A673 (cell line): ENCODE measurements around the gene GPR82. TPM values are rescaled to one million over a fixed set of nuclear protein-coding genes. Genes with fewer than 3 reads are reported as not detected.

Experiments used
- BruUV-seq: library from RNA; stranded (reverse); fragments of 400-500 nt; replicated peaks from 2 replicates; lab custom pipeline; 2021; lab: Mats Ljungman, UMichigan
- CTCF ChIA-PET: fragments of 300-600 bp; sonication (Branson Sonifier 250); formaldehyde crosslinking; loops from one replicate; lab custom pipeline; 2022; ENCODE audit warnings: antibody characterized with exemption; lab: Charles Lee
- POLR2A ChIA-PET: fragments of 300-600 bp; sonication (Branson Sonifier 250); formaldehyde crosslinking; loops from one replicate; lab custom pipeline; 2022; ENCODE audit warnings: antibody characterized with exemption; ENCODE audit not compliant: low non-redundant PET; lab: Charles Lee
- DNase-seq: peaks from one replicate; pipeline ENCODE4 v3.0.0-alpha.2; 2015; ENCODE audit warnings: low spot score
- H3K27ac ChIP-seq: fragments of 200-600 bp; sonication (generic); 2 replicates; pipeline ENCODE4 v1.5.1; 2016; ENCODE audit warnings: mixed run types, low read depth, mild to moderate bottlenecking, mixed read lengths, antibody characterized with exemption, low read length; ENCODE audit not compliant: poor library complexity, severe bottlenecking
- H3K27me3 ChIP-seq: fragments of 200-600 bp; sonication (generic); replicated peaks from 2 replicates; pipeline ENCODE4 v1.6.1; 2017; ENCODE audit warnings: mixed run types, low read depth, mild to moderate bottlenecking, mixed read lengths, antibody characterized with exemption, low read length; ENCODE audit not compliant: insufficient read depth, poor library complexity
- H3K36me3 ChIP-seq: fragments of 200-600 bp; sonication (generic); 2 replicates; pipeline ENCODE4 v1.6.1; 2016; ENCODE audit warnings: mixed run types, mild to moderate bottlenecking, mixed read lengths, antibody characterized with exemption, low read length; ENCODE audit not compliant: insufficient read depth, poor library complexity, severe bottlenecking
- H3K4me1 ChIP-seq: fragments of 200-600 bp; sonication (generic); 2 replicates; pipeline ENCODE4 v1.6.1; 2017; ENCODE audit warnings: mixed run types, mild to moderate bottlenecking, mixed read lengths, antibody characterized with exemption, low read length; ENCODE audit not compliant: insufficient read depth, poor library complexity, severe bottlenecking
- H3K4me3 ChIP-seq: fragments of 200-600 bp; sonication (generic); 2 replicates; pipeline ENCODE4 v1.5.1; 2016; ENCODE audit warnings: low read depth, mixed run types, mild to moderate bottlenecking, mixed read lengths, low read length; ENCODE audit not compliant: poor library complexity, severe bottlenecking
- H3K9me3 ChIP-seq: fragments of 200-600 bp; sonication (generic); 2 replicates; pipeline ENCODE4 v1.6.1; 2016; ENCODE audit warnings: mixed run types, low read depth, mild to moderate bottlenecking, mixed read lengths, antibody characterized with exemption, low read length; ENCODE audit not compliant: poor library complexity, severe bottlenecking
- EZH2 ChIP-seq: fragments of 200-600 bp; sonication (generic); IDR thresholded peaks from 2 replicates; pipeline ENCODE4 v1.6.1; 2017; ENCODE audit warnings: borderline replicate concordance, low read depth, mild to moderate bottlenecking, mixed read lengths, antibody characterized with exemption, low read length; ENCODE audit not compliant: poor library complexity, severe bottlenecking
- intact Hi-C: fragments of 100-400 bp; cut with micrococcal nuclease; formaldehyde crosslinking; loops from one replicate; pipeline ENCODE4 v1.10.0; 2022; ENCODE audit not compliant: unreplicated experiment
- total RNA-seq: library from RNA; stranded (reverse); gene quantifications from 2 replicates; pipeline ENCODE4 v1.2.3, GENCODE V29; 2021
- TF ChIP-seq, protein P1 (sequence below): fragments of 300-800, 200-600 bp; sonication (generic); conservative IDR thresholded peaks from 2 replicates; pipeline ENCODE4 v1.5.1; 2017; ENCODE audit warnings: low read depth, mild to moderate bottlenecking, antibody characterized with exemption, low read length, moderate library complexity, mixed read lengths

The GPR82 gene
- total RNA-seq, 1 experiment from 2014 or later, result not detected

DNA sequence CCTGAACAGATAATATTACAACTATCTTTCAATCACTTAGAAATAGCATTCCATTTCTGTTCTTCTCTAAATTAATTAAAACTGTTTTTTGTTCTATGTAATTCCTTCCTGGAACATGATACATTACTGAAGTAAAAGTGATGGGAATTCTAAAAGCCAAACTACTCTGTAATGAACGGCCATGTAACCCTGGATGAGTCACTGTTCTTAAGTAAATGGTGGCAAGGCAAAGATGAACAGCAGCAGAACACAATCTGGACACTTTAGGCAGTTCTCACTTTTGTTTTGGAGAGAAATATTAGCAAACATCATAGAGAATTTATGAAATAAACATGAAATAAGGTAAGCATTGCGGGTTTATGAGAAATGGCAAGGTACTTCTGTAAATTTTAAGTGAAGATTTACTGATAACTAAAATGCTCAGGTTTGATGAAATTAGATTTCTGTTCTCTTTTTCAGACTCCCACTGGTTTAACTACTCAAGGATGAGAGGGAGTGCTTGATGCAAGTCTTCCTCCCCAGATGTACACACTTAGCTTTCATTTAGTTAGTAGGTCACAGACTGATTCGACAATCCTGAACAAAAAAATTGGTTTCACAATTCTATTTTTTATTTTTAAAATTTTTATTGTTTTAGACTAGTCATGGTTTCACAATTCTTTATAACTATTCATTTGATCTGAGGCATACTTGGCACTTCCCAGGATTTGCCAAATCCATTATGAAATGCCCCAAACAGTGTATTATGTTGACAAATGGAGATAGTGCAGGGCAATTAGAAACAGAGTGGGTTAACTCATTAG is 964 bp upstream of the GPR82 start:
- Histone ChIP-seq H3K27me3 (no peaks in the 10 kb centered on the region), H3K27ac (no peak overlapping the region), H3K4me3 (no peak overlapping the region), H3K9me3 (peaks cover under 1% of the 10 kb centered on the region), H3K36me3 (no peaks in the 10 kb centered on the region), H3K4me1 (no peaks in the 10 kb centered on the region)
- ChIA-PET POLR2A (interaction anchor here (0.6 kb wide), 1 partner anchor 46 kb away, joined by 6 read pairs; no protein-coding TSS in a partner anchor), CTCF (no interaction called here)
- DNase-seq, result no peak
- no peak for TF ChIP-seq EZH2
- TF ChIP-seq, protein P1, sequence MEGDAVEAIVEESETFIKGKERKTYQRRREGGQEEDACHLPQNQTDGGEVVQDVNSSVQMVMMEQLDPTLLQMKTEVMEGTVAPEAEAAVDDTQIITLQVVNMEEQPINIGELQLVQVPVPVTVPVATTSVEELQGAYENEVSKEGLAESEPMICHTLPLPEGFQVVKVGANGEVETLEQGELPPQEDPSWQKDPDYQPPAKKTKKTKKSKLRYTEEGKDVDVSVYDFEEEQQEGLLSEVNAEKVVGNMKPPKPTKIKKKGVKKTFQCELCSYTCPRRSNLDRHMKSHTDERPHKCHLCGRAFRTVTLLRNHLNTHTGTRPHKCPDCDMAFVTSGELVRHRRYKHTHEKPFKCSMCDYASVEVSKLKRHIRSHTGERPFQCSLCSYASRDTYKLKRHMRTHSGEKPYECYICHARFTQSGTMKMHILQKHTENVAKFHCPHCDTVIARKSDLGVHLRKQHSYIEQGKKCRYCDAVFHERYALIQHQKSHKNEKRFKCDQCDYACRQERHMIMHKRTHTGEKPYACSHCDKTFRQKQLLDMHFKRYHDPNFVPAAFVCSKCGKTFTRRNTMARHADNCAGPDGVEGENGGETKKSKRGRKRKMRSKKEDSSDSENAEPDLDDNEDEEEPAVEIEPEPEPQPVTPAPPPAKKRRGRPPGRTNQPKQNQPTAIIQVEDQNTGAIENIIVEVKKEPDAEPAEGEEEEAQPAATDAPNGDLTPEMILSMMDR, result no peak
- intact Hi-C loops, result no loop called here
- BruUV-seq, result no TSS peak

- CTCF ChIA-PET, result no interaction called here
- intact Hi-C loops, result no loop called here
- TF ChIP-seq, protein P1, result no peak
- no peak for TF ChIP-seq EZH2
- Histone ChIP-seq H3K4me1 (no peaks in the 10 kb centered on the region), H3K27me3 (no peaks in the 10 kb centered on the region), H3K9me3 (no peaks in the 10 kb centered on the region), H3K27ac (no peak overlapping the region), H3K4me3 (no peak overlapping the region), H3K36me3 (no peaks in the 10 kb centered on the region)
- no peak for DNase-seq
- no TSS peak for BruUV-seq
- POLR2A ChIA-PET, result no interaction called here
Measured at GRCh38 chrX:41728125-41728524, 4.1 kb downstream of the GPR82 start.

- DNase-seq, result no peak
- BruUV-seq, result no TSS peak
- no peaks in the 10 kb centered on the region for H3K4me1 ChIP-seq
- no peak overlapping the region for H3K4me3 ChIP-seq
- ChIA-PET CTCF (no interaction called here), POLR2A (no interaction called here)
- H3K36me3 ChIP-seq, result no peaks in the 10 kb centered on the region
- no peaks in the 10 kb centered on the region for H3K27me3 ChIP-seq
- no peak overlapping the region for H3K27ac ChIP-seq
- H3K9me3 ChIP-seq, result no peaks in the 10 kb centered on the region
- TF ChIP-seq EZH2, result no peak
- TF ChIP-seq, protein P1, result no peak
- intact Hi-C loops, result loop anchor here (10.0 kb wide), 1 partner anchor 175 kb away; no protein-coding TSS in a partner anchor
Measured at GRCh38 chrX:41730081-41730480, 6.1 kb downstream of the GPR82 start.
